Body of pancreas (tissue), 4 donors: Measurements from ENCODE around the gene SYNGR1. TPM values are rescaled to one million over a fixed set of nuclear protein-coding genes. Genes with fewer than 3 reads are reported as not detected.

ENCODE experiments used
- ATAC-seq: fragments of 150-250 bp; one replicate; pipeline ENCODE4 v1.9.1; 2016
- DNase-seq, 4 donors: peaks; one replicate each; pipeline ENCODE4 v3.0.0-alpha.2; 2019
- H3K27ac ChIP-seq, 4 donors: fragments of 200-600 bp; sonication (generic); 1 replicate in 3 of 4; 2 replicates in 1 of 4; pipeline versions ENCODE4 v1.5.1 to v1.6.1; 2016 to 2019; ENCODE audit warnings: mild to moderate bottlenecking in 1 of 4, mixed read lengths in 1 of 4, moderate library complexity in 1 of 4
- H3K27me3 ChIP-seq, 2 donors: fragments of 200-600 bp; sonication (generic); one replicate each; pipeline ENCODE4 v1.6.0; 2016; ENCODE audit warnings: mild to moderate bottlenecking in 1 of 2
- H3K36me3 ChIP-seq, 2 donors: fragments of 200-600 bp; sonication (generic); replicated peaks in 1 of 2; 2 replicates each; pipeline ENCODE4 v1.5.1; 2016; ENCODE audit warnings: low read depth in 2 of 2; ENCODE audit not compliant: insufficient read depth in 1 of 2
- H3K4me1 ChIP-seq: fragments of 200-600 bp; sonication (generic); one replicate; pipeline ENCODE4 v1.6.0; 2016
- H3K4me3 ChIP-seq, 2 donors: fragments of 200-600 bp; sonication (generic); 1 replicate in 1 of 2; 2 replicates in 1 of 2; pipeline ENCODE4 v1.5.1; 2016 to 2019
- H3K9me3 ChIP-seq, 3 donors: fragments of 200-600 bp; sonication (generic); 1 replicate in 2 of 3; 2 replicates in 1 of 3; pipeline ENCODE4 v1.5.1; 2016
- CTCF ChIP-seq, 7 experiments: fragments of 450-650 bp in 4 of 7; fragments of 200-600 bp in 3 of 7; sonication (generic) in 3 of 7; IDR thresholded peaks; one replicate each; pipeline ENCODE4 v1.5.1; 2016 to 2019; ENCODE audit warnings: antibody characterized with exemption in 7 of 7
- POLR2A ChIP-seq, 3 donors: fragments of 450-650 bp; IDR thresholded peaks; one replicate each; pipeline ENCODE4 v1.6.1; 2016; ENCODE audit warnings: antibody characterized with exemption in 3 of 3, mild to moderate bottlenecking in 2 of 3
- WGBS, 2 donors: methylation state at CpG; one replicate each; pipeline ENCODE4 v1.1.5; 2017; 5-methylcytosine and 5-hydroxymethylcytosine counted together
- intact Hi-C: fragments of 100-400 bp; cut with DNase I; formaldehyde crosslinking; loops from one replicate; pipeline ENCODE4 v1.15.1; 2023
- total RNA-seq, 2 donors: library from RNA; depleted of rRNA; stranded (reverse); fragments of >200 nt; gene quantifications; one replicate each; pipeline ENCODE4 v1.1.0, GENCODE V29; 2016

The SYNGR1 gene
- total RNA-seq, 2 donors from 2014 or later, result 15.2 to 35.0 TPM

GRCh38 chr22:39302431-39302960, 47.3 kb upstream of the SYNGR1 start:
- no peak for TF ChIP-seq CTCF (IDR thresholded peaks at IDR 0.05)
- TF ChIP-seq POLR2A (IDR thresholded peaks at IDR 0.05), result no peak
- H3K27ac ChIP-seq, result no peak overlapping the region
- H3K9me3 ChIP-seq, result no peaks in the 10 kb centered on the region
- no peaks in the 10 kb centered on the region for H3K27me3 ChIP-seq
- intact Hi-C loops, result loop anchor here (5.0 kb wide), 1 partner anchor 55 kb away; no protein-coding TSS in a partner anchor
- ATAC-seq (no peak), DNase-seq (no peak)
- H3K4me1 ChIP-seq, result peaks cover 39% of the 10 kb centered on the region
- H3K4me3 ChIP-seq, result no peak overlapping the region
- 85 to 88% methylated on average over 2 of the region's 2 CpGs for WGBS, 2 donors
- H3K36me3 ChIP-seq, result no peaks in the 10 kb centered on the region

GRCh38 chr22:39303358-39303757, 46.4 kb upstream of the SYNGR1 start:
- no peaks in the 10 kb centered on the region for H3K27me3 ChIP-seq

GRCh38 chr22:39303892-39304671, 45.7 kb upstream of the SYNGR1 start:
- no peaks in the 10 kb centered on the region for H3K27me3 ChIP-seq
- intact Hi-C loops, result loop anchor here (5.0 kb wide), 1 partner anchor 57 kb away; no protein-coding TSS in a partner anchor
- DNase-seq (no peak), ATAC-seq (no peak)
- no peaks in the 10 kb centered on the region for H3K9me3 ChIP-seq
- no peak overlapping the region for H3K4me3 ChIP-seq
- H3K4me1 ChIP-seq, result peaks cover 26% of the 10 kb centered on the region
- H3K36me3 ChIP-seq, result no peaks in the 10 kb centered on the region
- H3K27ac ChIP-seq, result no peak overlapping the region
- TF ChIP-seq CTCF (IDR thresholded peaks at IDR 0.05) (no peak), POLR2A (IDR thresholded peaks at IDR 0.05) (no peak)
- WGBS, 2 donors, result 86% methylated on average over 16 of the region's 16 CpGs

More at GRCh38 chr22:39303358-39303757, 46.4 kb upstream of the SYNGR1 start:
- WGBS, 2 donors, result 42 to 51% methylated on average over 11 of the region's 11 CpGs
- TF ChIP-seq POLR2A (IDR thresholded peaks at IDR 0.05), result no peak
- TF ChIP-seq CTCF (IDR thresholded peaks at IDR 0.05), result no peak
- no peak overlapping the region for H3K27ac ChIP-seq
- ATAC-seq (no peak), DNase-seq (no peak)
- H3K4me3 ChIP-seq, result no peak overlapping the region
- no peaks in the 10 kb centered on the region for H3K36me3 ChIP-seq
- H3K4me1 ChIP-seq, result peaks cover 30% of the 10 kb centered on the region
- intact Hi-C loops, result loop anchor here (5.0 kb wide), 1 partner anchor 56 kb away; no protein-coding TSS in a partner anchor
- no peaks in the 10 kb centered on the region for H3K9me3 ChIP-seq

GRCh38 chr22:39306456-39307361, 43.1 kb upstream of the SYNGR1 start:
- intact Hi-C loops, result no loop called here
- Histone ChIP-seq H3K27me3 (no peaks in the 10 kb centered on the region), H3K4me1 (peaks cover 8% of the 10 kb centered on the region), H3K4me3 (no peak overlapping the region), H3K9me3 (no peaks in the 10 kb centered on the region), H3K36me3 (peaks cover 0 to 2% of the 10 kb centered on the region in 2 donors), H3K27ac (no peak overlapping the region)
- DNase-seq (peak in 2 of 4 donors; percentile 62 to 75), ATAC-seq (no peak)
- WGBS, 2 donors, result 66 to 96% methylated on average over 4 to 14 of the region's 14 CpGs
- TF ChIP-seq POLR2A (IDR thresholded peaks at IDR 0.05), result no peak
- TF ChIP-seq CTCF (IDR thresholded peaks at IDR 0.05), result peak in 4 of 7 experiments; percentile 26 to 50 (median 33)
